ENCODE results near the gene STXBP5. TPM values are rescaled to one million over a fixed set of nuclear protein-coding genes. Genes with fewer than 3 reads are reported as not detected.

STXBP5 gene
- total RNA-seq, 2 donors from 2014 or later = 22.2 to 27.3 TPM

DNA sequence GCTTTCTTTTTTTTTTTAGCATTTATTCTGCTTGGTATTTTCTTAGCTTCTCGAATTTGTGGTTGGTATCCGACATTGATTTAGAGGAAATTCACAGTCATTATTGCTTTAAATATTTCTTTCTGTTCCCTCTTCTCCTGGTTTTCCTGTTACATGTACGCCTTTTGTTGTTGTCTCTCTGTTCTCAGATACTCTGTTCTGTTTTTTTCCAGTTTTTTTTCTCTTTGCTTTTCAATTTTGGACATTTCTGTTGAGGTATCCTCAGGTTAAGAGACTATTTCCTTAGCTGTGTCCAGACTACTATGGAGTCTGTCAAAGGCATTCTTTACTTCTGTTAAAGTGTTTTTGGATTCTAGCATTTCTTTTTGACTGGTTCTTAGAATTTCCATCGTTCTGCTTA lies 17.5 kb downstream of the STXBP5 start:
- Histone ChIP-seq H3K27me3 (replicated peaks; ENCODE audit: insufficient read depth) (no peaks in the 10 kb centered on the region), H3K4me3 (no peak overlapping the region), H3K27ac (no peak overlapping the region), H3K9me3 (no peaks in the 10 kb centered on the region), H3K4me1 (ENCODE audit: control insufficient read depth in 1 of 2, low read depth in 2 of 2) (peaks cover 8 to 19% of the 10 kb centered on the region in 2 donors), H3K36me3 (no peaks in the 10 kb centered on the region)
- ATAC-seq (ENCODE audit: insufficient number of reproducible peaks, low FRiP score, low read depth) (no peak), DNase-seq (ENCODE audit: low spot score) (no peak)
- TF ChIP-seq, protein P1, sequence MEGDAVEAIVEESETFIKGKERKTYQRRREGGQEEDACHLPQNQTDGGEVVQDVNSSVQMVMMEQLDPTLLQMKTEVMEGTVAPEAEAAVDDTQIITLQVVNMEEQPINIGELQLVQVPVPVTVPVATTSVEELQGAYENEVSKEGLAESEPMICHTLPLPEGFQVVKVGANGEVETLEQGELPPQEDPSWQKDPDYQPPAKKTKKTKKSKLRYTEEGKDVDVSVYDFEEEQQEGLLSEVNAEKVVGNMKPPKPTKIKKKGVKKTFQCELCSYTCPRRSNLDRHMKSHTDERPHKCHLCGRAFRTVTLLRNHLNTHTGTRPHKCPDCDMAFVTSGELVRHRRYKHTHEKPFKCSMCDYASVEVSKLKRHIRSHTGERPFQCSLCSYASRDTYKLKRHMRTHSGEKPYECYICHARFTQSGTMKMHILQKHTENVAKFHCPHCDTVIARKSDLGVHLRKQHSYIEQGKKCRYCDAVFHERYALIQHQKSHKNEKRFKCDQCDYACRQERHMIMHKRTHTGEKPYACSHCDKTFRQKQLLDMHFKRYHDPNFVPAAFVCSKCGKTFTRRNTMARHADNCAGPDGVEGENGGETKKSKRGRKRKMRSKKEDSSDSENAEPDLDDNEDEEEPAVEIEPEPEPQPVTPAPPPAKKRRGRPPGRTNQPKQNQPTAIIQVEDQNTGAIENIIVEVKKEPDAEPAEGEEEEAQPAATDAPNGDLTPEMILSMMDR (IDR thresholded peaks at IDR 0.05) = no peak

DNA sequence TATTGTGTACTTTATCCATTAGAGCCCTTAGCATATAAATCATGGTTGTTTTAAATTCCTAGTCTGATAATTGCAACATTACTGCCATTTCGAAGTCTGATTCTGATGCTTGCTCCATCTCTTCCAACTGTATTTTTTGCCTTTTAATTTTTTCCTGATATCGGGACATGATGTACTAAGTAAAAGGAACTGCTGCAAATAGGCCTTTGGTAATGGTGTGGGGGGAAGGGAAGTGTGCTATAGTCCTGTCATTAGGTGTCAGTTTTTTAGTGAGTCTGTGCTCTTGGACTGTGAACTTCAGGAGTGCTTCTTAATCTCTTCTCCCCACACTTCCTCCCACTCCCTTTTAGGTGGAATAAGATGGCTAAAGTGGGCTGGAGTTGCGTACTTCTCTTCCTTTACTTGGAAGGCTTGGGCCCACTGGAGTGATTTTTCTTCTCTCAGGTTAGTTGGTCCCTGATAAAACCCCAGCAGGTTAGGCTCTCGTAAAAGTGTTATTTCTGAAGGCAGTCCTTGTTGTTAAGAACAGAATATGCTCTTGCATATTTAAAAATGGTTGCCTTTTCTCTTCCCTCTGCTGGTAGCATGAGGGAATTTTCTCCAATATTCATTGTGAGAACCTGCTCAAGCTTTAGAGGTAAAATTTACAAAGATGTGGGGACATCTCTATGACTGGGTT lies 18.1 kb downstream of the STXBP5 start:
- ATAC-seq (ENCODE audit: insufficient number of reproducible peaks, low FRiP score, low read depth) = no peak
- TF ChIP-seq, protein P1 (IDR thresholded peaks at IDR 0.05) = peak; percentile 42

DNA sequence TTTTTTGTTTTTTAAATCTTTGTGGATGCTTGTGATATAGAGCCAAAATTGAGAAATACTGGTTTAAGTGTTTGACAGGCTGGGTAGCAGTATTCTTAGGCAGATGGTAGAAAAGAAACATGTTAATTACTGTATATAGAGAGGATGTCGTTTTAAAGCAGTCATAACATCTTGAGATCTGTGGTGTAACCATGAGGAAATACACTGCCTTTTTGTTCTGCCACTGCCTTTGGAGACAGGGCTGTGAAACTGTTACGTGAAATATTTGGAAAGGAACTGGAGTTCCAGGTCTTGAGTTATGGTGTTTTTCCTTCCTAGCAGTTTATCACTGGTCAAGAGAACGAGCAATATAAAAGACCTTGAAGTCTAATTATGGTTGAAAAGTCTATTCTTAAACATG lies 19.5 kb downstream of the STXBP5 start:
- no peak for DNase-seq (ENCODE audit: low spot score)
- Histone ChIP-seq H3K4me1 (ENCODE audit: control insufficient read depth in 1 of 2, low read depth in 2 of 2) (peaks cover 5 to 19% of the 10 kb centered on the region in 2 donors), H3K4me3 (no peak overlapping the region), H3K36me3 (no peaks in the 10 kb centered on the region), H3K27ac (no peak overlapping the region), H3K9me3 (no peaks in the 10 kb centered on the region), H3K27me3 (replicated peaks; ENCODE audit: insufficient read depth) (no peaks in the 10 kb centered on the region)
- ATAC-seq (ENCODE audit: insufficient number of reproducible peaks, low FRiP score, low read depth) = no peak
- TF ChIP-seq, protein P1 (IDR thresholded peaks at IDR 0.05) = no peak

More for the DNA sequence above, 18.1 kb downstream of the STXBP5 start:
- no peak for DNase-seq (ENCODE audit: low spot score)
- no peak overlapping the region for H3K4me3 ChIP-seq
- no peak overlapping the region for H3K27ac ChIP-seq
- no peaks in the 10 kb centered on the region for H3K9me3 ChIP-seq
- no peaks in the 10 kb centered on the region for H3K36me3 ChIP-seq
- H3K4me1 ChIP-seq (ENCODE audit: control insufficient read depth in 1 of 2, low read depth in 2 of 2) = peaks cover 6 to 19% of the 10 kb centered on the region in 2 donors
- H3K27me3 ChIP-seq (replicated peaks; ENCODE audit: insufficient read depth) = no peaks in the 10 kb centered on the region

DNA sequence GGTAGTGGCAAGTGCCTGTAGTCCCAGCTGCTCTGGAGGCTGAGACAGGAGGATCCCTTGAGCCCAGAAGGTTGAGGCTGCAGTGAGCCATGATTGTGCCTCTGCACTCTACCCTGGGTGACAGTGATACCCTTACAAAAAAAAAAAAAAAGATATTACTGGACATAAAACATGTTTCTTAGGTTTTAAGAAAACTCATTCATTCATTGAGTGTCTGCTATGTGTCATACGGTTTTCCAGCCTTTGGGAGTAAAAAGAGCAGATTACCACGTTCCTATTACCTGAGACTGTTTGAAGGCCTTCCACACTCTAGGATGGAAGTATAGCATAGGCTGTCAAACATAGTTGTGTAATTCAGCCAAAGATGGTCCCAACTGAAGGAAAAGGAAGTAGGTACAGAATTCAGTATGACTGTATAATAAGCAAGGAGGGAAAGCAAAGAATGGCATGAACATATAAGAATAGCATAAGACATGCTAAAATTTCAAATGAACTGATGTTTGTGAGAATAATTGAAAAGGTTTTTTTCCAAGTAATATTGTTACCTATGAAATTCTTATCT lies 22.0 kb downstream of the STXBP5 start:
- no peaks in the 10 kb centered on the region for H3K36me3 ChIP-seq
- H3K27me3 ChIP-seq (replicated peaks; ENCODE audit: insufficient read depth) = no peaks in the 10 kb centered on the region
- TF ChIP-seq, protein P1 (IDR thresholded peaks at IDR 0.05) = no peak
- no peak overlapping the region for H3K27ac ChIP-seq
- ATAC-seq (ENCODE audit: insufficient number of reproducible peaks, low FRiP score, low read depth) = no peak
- H3K4me3 ChIP-seq = no peak overlapping the region
- no peak for DNase-seq (ENCODE audit: low spot score)
- peaks cover 4 to 17% of the 10 kb centered on the region in 2 donors for H3K4me1 ChIP-seq (ENCODE audit: control insufficient read depth in 1 of 2, low read depth in 2 of 2)
- no peaks in the 10 kb centered on the region for H3K9me3 ChIP-seq

DNA sequence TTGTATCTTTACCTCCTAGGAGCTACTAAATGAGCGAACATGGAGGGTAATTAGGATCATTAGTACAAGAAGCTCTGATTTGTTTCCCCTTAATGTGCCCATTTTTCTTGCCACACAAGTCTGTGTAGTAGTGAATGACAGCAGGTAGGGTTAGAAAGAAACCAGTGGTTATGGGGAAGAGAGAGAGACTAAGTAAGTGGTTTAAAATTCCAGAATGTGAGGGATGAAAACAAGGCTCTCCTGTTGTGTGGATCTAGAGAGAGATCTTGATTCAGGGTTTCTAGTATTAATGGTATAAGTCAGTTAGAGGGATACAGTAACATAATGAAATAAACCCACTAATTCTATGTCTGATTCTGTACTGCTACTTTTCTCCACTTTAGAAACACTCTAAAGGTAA lies 22.7 kb downstream of the STXBP5 start:
- DNase-seq (ENCODE audit: low spot score) (no peak), ATAC-seq (ENCODE audit: insufficient number of reproducible peaks, low FRiP score, low read depth) (no peak)
- Histone ChIP-seq H3K9me3 (no peaks in the 10 kb centered on the region), H3K36me3 (no peaks in the 10 kb centered on the region), H3K27me3 (replicated peaks; ENCODE audit: insufficient read depth) (no peaks in the 10 kb centered on the region), H3K4me3 (no peak overlapping the region), H3K4me1 (ENCODE audit: control insufficient read depth in 1 of 2, low read depth in 2 of 2) (peaks cover 0 to 10% of the 10 kb centered on the region in 2 donors), H3K27ac (no peak overlapping the region)
- TF ChIP-seq, protein P1 (IDR thresholded peaks at IDR 0.05) = no peak
